Measurements from ENCODE around the gene CMSS1.
A peak's percentile ranks its signal among the peaks of the same experiment; 100 is the strongest.

CMSS1 gene

GRCh38 chr3:99997293-99997692 is 179.6 kb downstream of the CMSS1 start:
- Histone ChIP-seq H4K8ac (ENCODE audit: low read depth, low read length) (no peak overlapping the region), H3K23ac (ENCODE audit: low read length) (no peak overlapping the region), H3K36me3 (ENCODE audit: control insufficient read depth in 1 of 2, insufficient read depth in 2 of 2, low read length in 2 of 2) (no peaks in the 10 kb centered on the region), H3K4me1 (ENCODE audit: control insufficient read depth in 1 of 2, insufficient read depth in 2 of 2, low read length in 2 of 2) (peaks cover 3 to 6% of the 10 kb centered on the region in 2 experiments), H3K9ac (ENCODE audit: low read length) (no peak overlapping the region), H2AK5ac (ENCODE audit: low read length) (no peak overlapping the region), H3K4ac (ENCODE audit: low read depth, low read length) (no peak overlapping the region), H2BK120ac (ENCODE audit: insufficient read depth, low read length, poor library complexity) (no peak overlapping the region), H3K18ac (ENCODE audit: low read length) (no peak overlapping the region), H4K91ac (ENCODE audit: low read depth, low read length) (no peak overlapping the region), H4K12ac (ENCODE audit: low read depth, low read length) (no peak overlapping the region), H2BK5ac (ENCODE audit: low read depth, low read length, poor library complexity) (no peak overlapping the region), H2AFZ (ENCODE audit: insufficient read depth, low read length, poor library complexity) (no peak overlapping the region), H3K79me1 (ENCODE audit: low read length) (peaks cover 4% of the 10 kb centered on the region), H3K79me2 (ENCODE audit: control insufficient read depth, insufficient read depth, low read length, poor library complexity) (no peaks in the 10 kb centered on the region), H3K27ac (ENCODE audit: low read depth, low read length) (no peak overlapping the region), H2BK12ac (ENCODE audit: low read length) (no peak overlapping the region), H3K14ac (ENCODE audit: low read length) (no peak overlapping the region), H3K9me3 (ENCODE audit: insufficient read depth, low read depth, low read length) (peaks cover 2% of the 10 kb centered on the region), H3K4me3 (ENCODE audit: low read depth, low read length) (no peak overlapping the region), H3K27me3 (ENCODE audit: insufficient read depth, low read length) (no peaks in the 10 kb centered on the region), H3K4me2 (ENCODE audit: low read length) (no peak overlapping the region)
- no CpG with 5 or more reads among the region's 2 CpGs for WGBS (ENCODE audit: extremely low coverage, insufficient coverage, insufficient read length)
- DNase-seq: no peak

DNA sequence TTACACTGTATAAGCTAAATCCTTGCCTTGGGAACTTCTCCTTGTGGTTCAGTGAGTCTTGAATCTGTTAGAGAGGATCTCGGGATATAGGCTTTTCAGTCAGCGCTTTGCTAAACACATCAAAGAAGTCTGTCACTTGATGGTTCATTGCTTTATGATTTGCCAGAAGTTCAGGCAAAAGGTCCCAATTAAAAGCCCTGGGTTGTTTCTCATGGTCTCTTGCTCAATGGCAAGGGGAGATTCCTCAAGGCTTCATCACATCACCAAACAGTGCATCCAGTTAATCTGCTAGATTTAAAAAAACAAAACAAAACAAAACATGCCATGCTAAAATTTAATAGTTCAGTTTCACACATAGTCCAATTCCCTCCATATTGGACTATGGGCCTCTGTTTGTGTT is 181.9 kb downstream of the CMSS1 start:
- no peak overlapping the region for H4K12ac ChIP-seq (ENCODE audit: low read depth, low read length)
- H3K27ac ChIP-seq (ENCODE audit: low read depth, low read length): no peak overlapping the region
- H2AFZ ChIP-seq (ENCODE audit: insufficient read depth, low read length, poor library complexity): no peak overlapping the region
- peaks cover 6% of the 10 kb centered on the region in 2 experiments for H3K4me1 ChIP-seq (ENCODE audit: control insufficient read depth in 1 of 2, insufficient read depth in 2 of 2, low read length in 2 of 2)
- no peak overlapping the region for H2BK5ac ChIP-seq (ENCODE audit: low read depth, low read length, poor library complexity)
- no peaks in the 10 kb centered on the region for H3K79me2 ChIP-seq (ENCODE audit: control insufficient read depth, insufficient read depth, low read length, poor library complexity)
- peaks cover 11% of the 10 kb centered on the region for H3K79me1 ChIP-seq (ENCODE audit: low read length)
- no peak overlapping the region for H3K4me2 ChIP-seq (ENCODE audit: low read length)
- no peak overlapping the region for H2AK5ac ChIP-seq (ENCODE audit: low read length)
- no peak overlapping the region for H3K18ac ChIP-seq (ENCODE audit: low read length)
- H3K9ac ChIP-seq (ENCODE audit: low read length): no peak overlapping the region
- no peak overlapping the region for H4K8ac ChIP-seq (ENCODE audit: low read depth, low read length)
- no peak overlapping the region for H3K4ac ChIP-seq (ENCODE audit: low read depth, low read length)
- no peaks in the 10 kb centered on the region for H3K36me3 ChIP-seq (ENCODE audit: control insufficient read depth in 1 of 2, insufficient read depth in 2 of 2, low read length in 2 of 2)
- H2BK120ac ChIP-seq (ENCODE audit: insufficient read depth, low read length, poor library complexity): no peak overlapping the region
- H3K14ac ChIP-seq (ENCODE audit: low read length): no peak overlapping the region
- no peak for DNase-seq
- H3K23ac ChIP-seq (ENCODE audit: low read length): no peak overlapping the region
- no peak overlapping the region for H4K91ac ChIP-seq (ENCODE audit: low read depth, low read length)
- no peak overlapping the region for H2BK12ac ChIP-seq (ENCODE audit: low read length)
- no peak overlapping the region for H3K4me3 ChIP-seq (ENCODE audit: low read depth, low read length)
- H3K27me3 ChIP-seq (ENCODE audit: insufficient read depth, low read length): no peaks in the 10 kb centered on the region
- peaks cover 2% of the 10 kb centered on the region for H3K9me3 ChIP-seq (ENCODE audit: insufficient read depth, low read depth, low read length)
- no CpG with 5 or more reads among the region's 2 CpGs for WGBS (ENCODE audit: extremely low coverage, insufficient coverage, insufficient read length)

GRCh38 chr3:100001083-100001482 is 183.4 kb downstream of the CMSS1 start:
- Histone ChIP-seq H3K4ac (ENCODE audit: low read depth, low read length) (no peak overlapping the region), H3K27me3 (ENCODE audit: insufficient read depth, low read length) (no peaks in the 10 kb centered on the region), H3K9me3 (ENCODE audit: insufficient read depth, low read depth, low read length) (no peaks in the 10 kb centered on the region), H4K8ac (ENCODE audit: low read depth, low read length) (no peak overlapping the region), H3K18ac (ENCODE audit: low read length) (no peak overlapping the region), H2AK5ac (ENCODE audit: low read length) (no peak overlapping the region), H2BK120ac (ENCODE audit: insufficient read depth, low read length, poor library complexity) (no peak overlapping the region), H3K36me3 (ENCODE audit: control insufficient read depth in 1 of 2, insufficient read depth in 2 of 2, low read length in 2 of 2) (no peaks in the 10 kb centered on the region), H3K14ac (ENCODE audit: low read length) (no peak overlapping the region), H3K79me1 (ENCODE audit: low read length) (peaks cover 16% of the 10 kb centered on the region), H2BK12ac (ENCODE audit: low read length) (no peak overlapping the region), H3K4me3 (ENCODE audit: low read depth, low read length) (no peak overlapping the region), H3K23ac (ENCODE audit: low read length) (no peak overlapping the region), H3K4me2 (ENCODE audit: low read length) (no peak overlapping the region), H2BK5ac (ENCODE audit: low read depth, low read length, poor library complexity) (no peak overlapping the region), H3K4me1 (ENCODE audit: control insufficient read depth in 1 of 2, insufficient read depth in 2 of 2, low read length in 2 of 2) (peaks cover 8 to 9% of the 10 kb centered on the region in 2 experiments), H3K9ac (ENCODE audit: low read length) (no peak overlapping the region), H4K12ac (ENCODE audit: low read depth, low read length) (no peak overlapping the region), H2AFZ (ENCODE audit: insufficient read depth, low read length, poor library complexity) (no peak overlapping the region), H3K27ac (ENCODE audit: low read depth, low read length) (no peak overlapping the region), H4K91ac (ENCODE audit: low read depth, low read length) (no peak overlapping the region), H3K79me2 (ENCODE audit: control insufficient read depth, insufficient read depth, low read length, poor library complexity) (no peaks in the 10 kb centered on the region)
- no CpG with 5 or more reads among the region's 3 CpGs for WGBS (ENCODE audit: extremely low coverage, insufficient coverage, insufficient read length)
- DNase-seq: no peak

DNA sequence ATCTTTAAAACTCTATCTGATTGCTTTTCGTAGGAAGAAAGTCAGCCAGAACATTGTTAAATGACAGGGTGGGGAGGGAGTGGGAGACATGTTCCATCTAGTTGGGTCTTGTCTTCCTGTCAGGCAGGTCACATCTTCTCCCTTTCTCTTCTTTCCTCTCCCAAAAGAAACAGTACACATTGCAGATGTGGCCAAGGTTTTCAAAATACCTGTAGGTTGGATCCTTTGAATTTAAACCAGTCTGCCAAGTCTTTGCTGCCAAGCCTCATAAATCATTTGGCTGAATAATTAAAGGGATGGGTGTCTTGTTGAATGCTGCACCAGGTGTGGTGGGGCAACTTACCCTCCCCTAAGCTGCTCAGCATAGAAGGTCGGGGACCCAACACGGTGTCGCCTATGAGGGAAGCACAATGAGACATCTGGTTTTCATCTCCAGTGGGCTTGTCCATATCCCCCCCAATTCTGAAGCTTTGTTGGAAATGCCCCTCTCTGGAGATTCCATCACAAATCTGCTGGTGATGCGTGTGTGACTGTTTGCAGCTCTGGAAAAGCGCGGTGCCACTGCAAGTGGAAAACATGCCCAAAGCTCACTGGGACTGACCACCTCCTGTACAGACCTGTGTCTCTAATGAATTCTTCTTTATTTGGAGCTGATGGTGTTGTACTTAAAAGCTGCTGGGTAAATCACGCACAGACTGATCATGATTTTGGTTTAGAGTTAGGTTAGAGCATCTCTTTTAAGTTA is 184.0 kb downstream of the CMSS1 start:
- H3K14ac ChIP-seq (ENCODE audit: low read length): peak overlapping the region; percentile 13
- DNase-seq: no peak
- H3K9me3 ChIP-seq (ENCODE audit: insufficient read depth, low read depth, low read length): no peaks in the 10 kb centered on the region
- no peak overlapping the region for H3K4ac ChIP-seq (ENCODE audit: low read depth, low read length)
- H3K4me3 ChIP-seq (ENCODE audit: low read depth, low read length): no peak overlapping the region
- peak overlapping the region; percentile 78 for H2BK5ac ChIP-seq (ENCODE audit: low read depth, low read length, poor library complexity)
- H2AFZ ChIP-seq (ENCODE audit: insufficient read depth, low read length, poor library complexity): no peak overlapping the region
- H2AK5ac ChIP-seq (ENCODE audit: low read length): peak overlapping the region; percentile 35
- no peaks in the 10 kb centered on the region for H3K36me3 ChIP-seq (ENCODE audit: control insufficient read depth in 1 of 2, insufficient read depth in 2 of 2, low read length in 2 of 2)
- no peak overlapping the region for H4K12ac ChIP-seq (ENCODE audit: low read depth, low read length)
- H4K91ac ChIP-seq (ENCODE audit: low read depth, low read length): peak overlapping the region; percentile 76
- H3K18ac ChIP-seq (ENCODE audit: low read length): peak overlapping the region; percentile 68
- no peak overlapping the region for H3K23ac ChIP-seq (ENCODE audit: low read length)
- peak overlapping the region; percentile 13 for H4K8ac ChIP-seq (ENCODE audit: low read depth, low read length)
- H2BK120ac ChIP-seq (ENCODE audit: insufficient read depth, low read length, poor library complexity): peak overlapping the region; percentile 84
- peaks cover 8 to 9% of the 10 kb centered on the region in 2 experiments for H3K4me1 ChIP-seq (ENCODE audit: control insufficient read depth in 1 of 2, insufficient read depth in 2 of 2, low read length in 2 of 2)
- no peak overlapping the region for H3K27ac ChIP-seq (ENCODE audit: low read depth, low read length)
- peak overlapping the region; percentile 93 for H2BK12ac ChIP-seq (ENCODE audit: low read length)
- H3K9ac ChIP-seq (ENCODE audit: low read length): no peak overlapping the region
- no peak overlapping the region for H3K4me2 ChIP-seq (ENCODE audit: low read length)
- H3K79me2 ChIP-seq (ENCODE audit: control insufficient read depth, insufficient read depth, low read length, poor library complexity): no peaks in the 10 kb centered on the region
- H3K79me1 ChIP-seq (ENCODE audit: low read length): peaks cover 16% of the 10 kb centered on the region
- no peaks in the 10 kb centered on the region for H3K27me3 ChIP-seq (ENCODE audit: insufficient read depth, low read length)
- WGBS (ENCODE audit: extremely low coverage, insufficient coverage, insufficient read length): no CpG with 5 or more reads among the region's 8 CpGs
